Measurements from ENCODE around the gene LHX4.

Gene LHX4

GRCh38 chr1:180312926-180313325 is 82.9 kb downstream of the LHX4 start:
- no peak for DNase-seq

GRCh38 chr1:180327089-180327488 is 97.0 kb downstream of the LHX4 start:
- DNase-seq: no peak

All from hematopoietic multipotent progenitor cell treated with erythropoietin and hydrocortisone succinate and interleukin-3 and kit ligand, for 4 days (in vitro differentiated cells).